DMS53 (cell line): ENCODE measurements around the gene SNX10.
A peak's percentile ranks its signal among the peaks of the same experiment; 100 is the strongest.

ENCODE experiments used
- DNase-seq: peaks from one replicate; lab custom pipeline; 2025; lab: John Stamatoyannopoulos, UW

The SNX10 gene

GRCh38 chr7:26298472-26299058, 6.9 kb downstream of the SNX10 start:
- no peak for DNase-seq

GRCh38 chr7:26305090-26305868, 13.6 kb downstream of the SNX10 start:
- DNase-seq, result no peak

GRCh38 chr7:26305869-26306665, 14.4 kb downstream of the SNX10 start:
- DNase-seq, result no peak

- no peak for DNase-seq
Measured at GRCh38 chr7:26306790-26307189, 15.1 kb downstream of the SNX10 start.

GRCh38 chr7:26307226-26307625, 15.6 kb downstream of the SNX10 start:
- DNase-seq, result no peak

- DNase-seq, result no peak
Measured at GRCh38 chr7:26307791-26308190, 16.1 kb downstream of the SNX10 start.

GRCh38 chr7:26308551-26308950, 16.9 kb downstream of the SNX10 start:
- DNase-seq, result no peak

GRCh38 chr7:26309089-26309488, 17.4 kb downstream of the SNX10 start:
- DNase-seq, result no peak

GRCh38 chr7:26311798-26312197, 20.1 kb downstream of the SNX10 start:
- no peak for DNase-seq

GRCh38 chr7:26317211-26317610, 25.5 kb downstream of the SNX10 start:
- DNase-seq, result no peak

- DNase-seq, result no peak
Measured at GRCh38 chr7:26318921-26319320, 27.3 kb downstream of the SNX10 start.

GRCh38 chr7:26319636-26320035, 28.0 kb downstream of the SNX10 start:
- DNase-seq, result no peak

- DNase-seq, result no peak
Measured at GRCh38 chr7:26320878-26321277, 29.2 kb downstream of the SNX10 start.

GRCh38 chr7:26321435-26321834, 29.8 kb downstream of the SNX10 start:
- DNase-seq, result peak; percentile 34

GRCh38 chr7:26326211-26326610, 34.5 kb downstream of the SNX10 start:
- DNase-seq, result no peak

GRCh38 chr7:26328498-26329390, 37.1 kb downstream of the SNX10 start:
- DNase-seq, result no peak

- DNase-seq, result no peak
Measured at GRCh38 chr7:26329520-26330255, 38.0 kb downstream of the SNX10 start.

- DNase-seq, result no peak
Measured at GRCh38 chr7:26331113-26331512, 39.5 kb downstream of the SNX10 start.

- DNase-seq, result no peak
Measured at GRCh38 chr7:26331789-26332188, 40.1 kb downstream of the SNX10 start.

GRCh38 chr7:26332698-26333097, 41.0 kb downstream of the SNX10 start:
- no peak for DNase-seq

GRCh38 chr7:26334166-26334859, 42.7 kb downstream of the SNX10 start:
- no peak for DNase-seq
